WTC11 (cell line): ENCODE measurements around the gene ZNF429. TPM values are rescaled to one million over a fixed set of nuclear protein-coding genes. Genes with fewer than 3 reads are reported as not detected.

Source experiments
- ATAC-seq: fragments of 200-7000 bp; cut with Tn5 transposase; 2 replicates; pipeline ENCODE4 v1.10.0; 2021; ENCODE audit warnings: mild to moderate bottlenecking, moderate library complexity
- CTCF ChIA-PET: fragments of 300-600 bp; sonication (Branson Sonifier 250); formaldehyde crosslinking; loops from one replicate; lab custom pipeline; 2021; ENCODE audit warnings: antibody characterized with exemption; lab: Charles Lee
- POLR2A ChIA-PET: fragments of 350-600 bp; sonication (Branson Sonifier 250); formaldehyde crosslinking; loops from one replicate; lab custom pipeline; 2021; ENCODE audit warnings: antibody characterized with exemption; lab: Charles Lee
- DNase-seq: peaks from one replicate; pipeline ENCODE4 v3.0.0; 2021; ENCODE audit warnings: low spot score
- H3K27ac Mint-ChIP-seq: 2 replicates; pipeline ENCODE4 v1.8.0; 2021; ENCODE audit warnings: mixed read lengths
- H3K27me3 Mint-ChIP-seq: 2 replicates; pipeline ENCODE4 v1.8.0; 2021; ENCODE audit warnings: low read depth, mild to moderate bottlenecking, moderate library complexity, mixed read lengths
- H3K36me3 Mint-ChIP-seq: 2 replicates; pipeline ENCODE4 v1.8.0; 2021; ENCODE audit warnings: mixed read lengths
- H3K4me1 Mint-ChIP-seq: 2 replicates; pipeline ENCODE4 v1.8.0; 2022; ENCODE audit warnings: mixed read lengths
- H3K4me3 Mint-ChIP-seq: 2 replicates; pipeline ENCODE4 v1.8.0; 2021; ENCODE audit warnings: mild to moderate bottlenecking, moderate library complexity, mixed read lengths
- H3K9me3 Mint-ChIP-seq: 2 replicates; pipeline ENCODE4 v1.8.0; 2021; ENCODE audit warnings: mixed read lengths
- AFF4 ChIP-seq: sonication (generic); formaldehyde crosslinking; IDR thresholded peaks from 2 replicates; pipeline ENCODE4 v1.8.1; 2023; ENCODE audit warnings: mild to moderate bottlenecking, missing genetic modification reagents, borderline replicate concordance
- ATF1 ChIP-seq: sonication (generic); formaldehyde crosslinking; IDR thresholded peaks from 2 replicates; pipeline ENCODE4 v1.8.1; 2023; ENCODE audit warnings: mild to moderate bottlenecking, moderate library complexity, missing genetic modification reagents
- CREB1 ChIP-seq: sonication (generic); formaldehyde crosslinking; IDR thresholded peaks from 2 replicates; pipeline ENCODE4 v1.8.0; 2023; ENCODE audit warnings: mild to moderate bottlenecking, missing genetic modification reagents
- FOXP1 ChIP-seq: sonication (generic); formaldehyde crosslinking; IDR thresholded peaks from 2 replicates; pipeline ENCODE4 v1.8.0; 2022; ENCODE audit warnings: missing genetic modification reagents, mild to moderate bottlenecking, moderate library complexity, borderline replicate concordance
- HMGXB4 ChIP-seq: sonication (generic); formaldehyde crosslinking; IDR thresholded peaks from 2 replicates; pipeline ENCODE4 v1.8.1; 2023; ENCODE audit warnings: mild to moderate bottlenecking, moderate library complexity, missing genetic modification reagents
- MYBL2 ChIP-seq: sonication (generic); formaldehyde crosslinking; IDR thresholded peaks from 2 replicates; pipeline ENCODE4 v1.8.1; 2023; ENCODE audit warnings: mild to moderate bottlenecking, moderate library complexity, missing genetic modification reagents
- PRDM15 ChIP-seq: sonication (generic); formaldehyde crosslinking; IDR thresholded peaks from 2 replicates; pipeline ENCODE4 v1.8.0; 2022; ENCODE audit warnings: missing genetic modification reagents
- PRRX2 ChIP-seq: fragments of 250-450 bp; sonication (Bioruptor Pico); IDR thresholded peaks from 2 replicates; pipeline ENCODE4 v1.8.0; 2021; ENCODE audit warnings: mild to moderate bottlenecking
- SMAD4 ChIP-seq: sonication (generic); formaldehyde crosslinking; IDR thresholded peaks from 2 replicates; pipeline ENCODE4 v1.8.0; 2022; ENCODE audit warnings: mild to moderate bottlenecking, missing genetic modification reagents
- TCF7 ChIP-seq: sonication (generic); formaldehyde crosslinking; IDR thresholded peaks from 2 replicates; pipeline ENCODE4 v1.8.0; 2022; ENCODE audit warnings: mild to moderate bottlenecking, low read depth, missing genetic modification reagents, moderate library complexity
- TEAD1 ChIP-seq: sonication (generic); formaldehyde crosslinking; IDR thresholded peaks from 2 replicates; pipeline ENCODE4 v1.8.0; 2022; ENCODE audit warnings: mild to moderate bottlenecking, missing genetic modification reagents
- ZBTB21 ChIP-seq: sonication (generic); formaldehyde crosslinking; IDR thresholded peaks from 2 replicates; pipeline ENCODE4 v1.8.1; 2023; ENCODE audit warnings: mild to moderate bottlenecking, missing genetic modification reagents, borderline replicate concordance
- total RNA-seq: library from RNA; stranded (reverse); gene quantifications from 3 replicates; pipeline ENCODE4 v1.2.3, GENCODE V29; 2021
- TF ChIP-seq, protein P1 (sequence below): fragments of 200-600 bp; IDR thresholded peaks from 2 replicates; pipeline ENCODE4 v1.8.0; 2022; ENCODE audit warnings: antibody characterized with exemption
- TF ChIP-seq, protein P2 (sequence below): fragments of 250-450 bp; sonication (Bioruptor Pico); IDR thresholded peaks from 2 replicates; pipeline ENCODE4 v2.1.2; 2022; ENCODE audit warnings: mild to moderate bottlenecking, moderate library complexity
- TF ChIP-seq, protein P3 (sequence below): fragments of 250-450 bp; sonication (Bioruptor Pico); IDR thresholded peaks from 2 replicates; pipeline ENCODE4 v1.9.0; 2021; ENCODE audit warnings: moderate library complexity, mild to moderate bottlenecking, inconsistent platforms, borderline replicate concordance

The ZNF429 gene
- total RNA-seq, 1 experiment from 2014 or later, result 9.2 TPM

- no peak for TF ChIP-seq PRDM15 (CRISPR knock-in tag)
- TF ChIP-seq, protein P1, sequence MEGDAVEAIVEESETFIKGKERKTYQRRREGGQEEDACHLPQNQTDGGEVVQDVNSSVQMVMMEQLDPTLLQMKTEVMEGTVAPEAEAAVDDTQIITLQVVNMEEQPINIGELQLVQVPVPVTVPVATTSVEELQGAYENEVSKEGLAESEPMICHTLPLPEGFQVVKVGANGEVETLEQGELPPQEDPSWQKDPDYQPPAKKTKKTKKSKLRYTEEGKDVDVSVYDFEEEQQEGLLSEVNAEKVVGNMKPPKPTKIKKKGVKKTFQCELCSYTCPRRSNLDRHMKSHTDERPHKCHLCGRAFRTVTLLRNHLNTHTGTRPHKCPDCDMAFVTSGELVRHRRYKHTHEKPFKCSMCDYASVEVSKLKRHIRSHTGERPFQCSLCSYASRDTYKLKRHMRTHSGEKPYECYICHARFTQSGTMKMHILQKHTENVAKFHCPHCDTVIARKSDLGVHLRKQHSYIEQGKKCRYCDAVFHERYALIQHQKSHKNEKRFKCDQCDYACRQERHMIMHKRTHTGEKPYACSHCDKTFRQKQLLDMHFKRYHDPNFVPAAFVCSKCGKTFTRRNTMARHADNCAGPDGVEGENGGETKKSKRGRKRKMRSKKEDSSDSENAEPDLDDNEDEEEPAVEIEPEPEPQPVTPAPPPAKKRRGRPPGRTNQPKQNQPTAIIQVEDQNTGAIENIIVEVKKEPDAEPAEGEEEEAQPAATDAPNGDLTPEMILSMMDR, result no peak
- no peak for TF ChIP-seq ATF1 (CRISPR knock-in tag)
- TF ChIP-seq HMGXB4 (CRISPR knock-in tag), result no peak
- TF ChIP-seq AFF4 (CRISPR knock-in tag), result no peak
- no peak for TF ChIP-seq SMAD4 (CRISPR knock-in tag)
- no peak for TF ChIP-seq FOXP1 (CRISPR knock-in tag)
- no peak for TF ChIP-seq ZBTB21 (CRISPR knock-in tag)
Observed at GRCh38 chr19:21571316-21571715, 65.9 kb downstream of the ZNF429 start (continued).

GRCh38 chr19:21574607-21575006 lies 69.2 kb downstream of the ZNF429 start:
- CTCF ChIA-PET, result no interaction called here
- TF ChIP-seq TCF7 (CRISPR knock-in tag) (no peak), PRDM15 (CRISPR knock-in tag) (no peak), MYBL2 (CRISPR knock-in tag) (no peak), TEAD1 (CRISPR knock-in tag) (no peak), PRRX2 (CRISPR knock-in tag) (no peak), SMAD4 (CRISPR knock-in tag) (no peak), CREB1 (CRISPR knock-in tag) (no peak)
- TF ChIP-seq, protein P2, sequence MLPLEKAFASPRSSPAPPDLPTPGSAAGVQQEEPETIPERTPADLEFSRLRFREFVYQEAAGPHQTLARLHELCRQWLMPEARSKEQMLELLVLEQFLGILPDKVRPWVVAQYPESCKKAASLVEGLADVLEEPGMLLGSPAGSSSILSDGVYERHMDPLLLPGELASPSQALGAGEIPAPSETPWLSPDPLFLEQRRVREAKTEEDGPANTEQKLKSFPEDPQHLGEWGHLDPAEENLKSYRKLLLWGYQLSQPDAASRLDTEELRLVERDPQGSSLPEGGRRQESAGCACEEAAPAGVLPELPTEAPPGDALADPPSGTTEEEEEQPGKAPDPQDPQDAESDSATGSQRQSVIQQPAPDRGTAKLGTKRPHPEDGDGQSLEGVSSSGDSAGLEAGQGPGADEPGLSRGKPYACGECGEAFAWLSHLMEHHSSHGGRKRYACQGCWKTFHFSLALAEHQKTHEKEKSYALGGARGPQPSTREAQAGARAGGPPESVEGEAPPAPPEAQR, result no peak
- TF ChIP-seq, protein P3, sequence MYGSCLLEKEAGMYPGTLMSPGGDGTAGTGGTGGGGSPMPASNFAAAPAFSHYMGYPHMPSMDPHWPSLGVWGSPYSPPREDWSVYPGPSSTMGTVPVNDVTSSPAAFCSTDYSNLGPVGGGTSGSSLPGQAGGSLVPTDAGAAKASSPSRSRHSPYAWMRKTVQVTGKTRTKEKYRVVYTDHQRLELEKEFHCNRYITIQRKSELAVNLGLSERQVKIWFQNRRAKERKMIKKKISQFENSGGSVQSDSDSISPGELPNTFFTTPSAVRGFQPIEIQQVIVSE, result no peak
- TF ChIP-seq, all 79 proteins: peak for 0
- Mint-ChIP-seq H3K4me3 (no peak overlapping the region), H3K27me3 (peaks cover 18% of the 10 kb centered on the region), H3K4me1 (no peaks in the 10 kb centered on the region), H3K36me3 (peaks cover 58% of the 10 kb centered on the region), H3K9me3 (peaks cover 76% of the 10 kb centered on the region), H3K27ac (no peak overlapping the region)
- no peak for DNase-seq
- POLR2A ChIA-PET, result no interaction called here
- ATAC-seq, result no peak
